GM19099 (cell line): Measurements from ENCODE around the gene MTX1.

ENCODE experiments used
- POLR2A ChIP-seq: IDR thresholded peaks from 3 replicates; pipeline ENCODE4 v1.6.1; 2011; ENCODE audit warnings: low read depth; ENCODE audit not compliant: insufficient read length; ENCODE audit errors: extremely low read depth

Gene MTX1

GRCh38 chr1:155263067-155263466 lies 54.6 kb downstream of the MTX1 start:
- no peak for TF ChIP-seq POLR2A
